Nephron progenitor cell (in vitro differentiated cells): ENCODE measurements around the gene ZNF154.

Experiments used
- DNase-seq: peaks from one replicate; pipeline ENCODE4 v3.0.0; 2021
- H3K27ac Mint-ChIP-seq: 2 replicates; pipeline ENCODE4 v1.8.0; 2021; ENCODE audit warnings: mild to moderate bottlenecking, moderate library complexity, mixed read lengths
- H3K27me3 Mint-ChIP-seq: 2 replicates; pipeline ENCODE4 v1.8.0; 2021; ENCODE audit warnings: mild to moderate bottlenecking, low read depth, mixed read lengths; ENCODE audit not compliant: poor library complexity
- H3K36me3 Mint-ChIP-seq: 2 replicates; pipeline ENCODE4 v1.8.0; 2021; ENCODE audit warnings: low read depth, mixed read lengths
- H3K4me1 Mint-ChIP-seq: 2 replicates; pipeline ENCODE4 v1.8.0; 2021; ENCODE audit warnings: mixed read lengths
- H3K4me3 Mint-ChIP-seq: 2 replicates; pipeline ENCODE4 v1.8.0; 2021; ENCODE audit warnings: mild to moderate bottlenecking, moderate library complexity, mixed read lengths
- H3K9me3 Mint-ChIP-seq: 2 replicates; pipeline ENCODE4 v1.8.0; 2021; ENCODE audit warnings: mild to moderate bottlenecking, moderate library complexity, mixed read lengths
- TF ChIP-seq, protein P1 (sequence below): fragments of 200-600 bp; sonication (generic); IDR thresholded peaks from 2 replicates; pipeline ENCODE4 v1.5.0; 2021; ENCODE audit warnings: antibody characterized with exemption

Gene ZNF154

DNA sequence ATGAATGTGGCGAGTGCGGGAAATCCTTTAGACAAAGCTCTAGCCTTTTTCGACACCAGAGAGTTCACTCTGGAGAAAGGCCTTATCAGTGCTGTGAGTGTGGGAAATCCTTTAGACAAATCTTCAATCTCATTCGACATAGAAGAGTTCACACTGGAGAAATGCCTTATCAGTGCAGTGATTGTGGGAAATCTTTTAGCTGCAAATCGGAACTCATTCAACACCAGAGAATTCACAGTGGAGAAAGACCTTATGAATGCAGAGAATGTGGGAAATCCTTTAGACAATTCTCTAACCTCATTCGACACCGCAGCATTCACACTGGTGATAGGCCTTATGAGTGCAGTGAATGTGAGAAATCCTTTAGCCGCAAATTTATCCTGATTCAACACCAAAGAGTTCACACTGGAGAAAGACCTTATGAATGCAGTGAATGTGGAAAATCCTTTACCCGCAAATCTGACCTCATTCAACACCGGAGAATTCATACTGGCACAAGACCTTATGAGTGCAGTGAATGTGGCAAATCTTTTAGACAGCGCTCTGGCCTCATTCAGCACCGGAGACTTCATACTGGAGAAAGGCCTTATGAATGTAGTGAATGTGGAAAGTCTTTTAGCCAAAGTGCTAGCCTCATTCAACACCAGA is 21.5 kb downstream of the ZNF154 start:
- Mint-ChIP-seq H3K9me3 (peaks cover 100% of the 10 kb centered on the region), H3K27ac (no peak overlapping the region), H3K4me1 (peaks cover 11% of the 10 kb centered on the region), H3K4me3 (no peak overlapping the region), H3K27me3 (peaks cover 6% of the 10 kb centered on the region), H3K36me3 (peaks cover 100% of the 10 kb centered on the region)
- DNase-seq = no peak
- TF ChIP-seq, protein P1, sequence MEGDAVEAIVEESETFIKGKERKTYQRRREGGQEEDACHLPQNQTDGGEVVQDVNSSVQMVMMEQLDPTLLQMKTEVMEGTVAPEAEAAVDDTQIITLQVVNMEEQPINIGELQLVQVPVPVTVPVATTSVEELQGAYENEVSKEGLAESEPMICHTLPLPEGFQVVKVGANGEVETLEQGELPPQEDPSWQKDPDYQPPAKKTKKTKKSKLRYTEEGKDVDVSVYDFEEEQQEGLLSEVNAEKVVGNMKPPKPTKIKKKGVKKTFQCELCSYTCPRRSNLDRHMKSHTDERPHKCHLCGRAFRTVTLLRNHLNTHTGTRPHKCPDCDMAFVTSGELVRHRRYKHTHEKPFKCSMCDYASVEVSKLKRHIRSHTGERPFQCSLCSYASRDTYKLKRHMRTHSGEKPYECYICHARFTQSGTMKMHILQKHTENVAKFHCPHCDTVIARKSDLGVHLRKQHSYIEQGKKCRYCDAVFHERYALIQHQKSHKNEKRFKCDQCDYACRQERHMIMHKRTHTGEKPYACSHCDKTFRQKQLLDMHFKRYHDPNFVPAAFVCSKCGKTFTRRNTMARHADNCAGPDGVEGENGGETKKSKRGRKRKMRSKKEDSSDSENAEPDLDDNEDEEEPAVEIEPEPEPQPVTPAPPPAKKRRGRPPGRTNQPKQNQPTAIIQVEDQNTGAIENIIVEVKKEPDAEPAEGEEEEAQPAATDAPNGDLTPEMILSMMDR = no peak

DNA sequence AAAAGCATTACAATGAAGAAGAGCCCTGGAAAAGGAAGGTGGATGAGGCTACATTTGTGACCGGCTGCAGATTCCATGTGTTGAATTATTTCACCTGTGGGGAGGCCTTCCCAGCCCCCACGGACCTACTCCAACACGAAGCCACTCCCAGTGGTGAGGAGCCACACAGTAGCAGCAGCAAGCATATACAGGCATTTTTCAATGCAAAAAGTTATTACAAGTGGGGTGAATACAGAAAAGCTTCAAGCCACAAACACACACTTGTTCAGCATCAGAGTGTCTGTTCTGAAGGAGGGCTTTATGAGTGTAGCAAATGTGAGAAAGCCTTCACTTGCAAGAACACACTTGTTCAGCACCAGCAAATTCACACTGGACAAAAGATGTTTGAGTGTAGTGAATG is 22.3 kb downstream of the ZNF154 start:
- H3K9me3 Mint-ChIP-seq = peaks cover 100% of the 10 kb centered on the region
- TF ChIP-seq, protein P1 = no peak

DNA sequence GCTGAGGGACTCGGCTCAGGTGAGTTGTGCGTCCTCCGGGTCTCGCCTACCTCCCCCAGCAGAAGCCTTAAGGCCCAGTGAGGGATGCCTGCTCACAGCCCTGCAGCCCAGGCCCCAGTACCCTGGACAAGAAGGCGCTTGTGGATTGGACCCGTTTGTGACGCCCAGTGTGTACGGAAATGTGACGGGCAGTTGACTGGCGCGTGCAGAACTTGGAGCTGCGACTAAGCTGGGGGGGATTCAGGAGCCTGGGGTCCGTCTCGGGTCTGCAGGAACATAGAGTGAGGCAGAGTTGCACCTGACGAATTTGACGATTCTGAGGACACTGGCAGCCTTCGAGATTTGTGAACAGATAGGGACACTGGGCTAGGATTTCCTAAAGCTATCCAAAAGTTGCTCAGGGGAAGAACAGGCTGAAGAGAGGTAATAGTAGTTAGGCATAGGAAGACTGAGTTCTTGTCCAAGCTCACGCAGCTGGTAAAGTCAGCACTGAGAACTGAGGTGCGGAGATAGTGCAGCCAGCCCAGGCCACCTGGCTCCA is 26.7 kb downstream of the ZNF154 start:
- H3K36me3 Mint-ChIP-seq = peaks cover 64% of the 10 kb centered on the region
- DNase-seq = no peak
- H3K4me3 Mint-ChIP-seq = peak overlapping the region; percentile 99
- peak overlapping the region; percentile 90 for H3K27ac Mint-ChIP-seq
- H3K27me3 Mint-ChIP-seq = peaks cover 43% of the 10 kb centered on the region
- peaks cover 84% of the 10 kb centered on the region for H3K9me3 Mint-ChIP-seq
- TF ChIP-seq, protein P1 = no peak
- peaks cover 20% of the 10 kb centered on the region for H3K4me1 Mint-ChIP-seq

More for the DNA sequence above, 22.3 kb downstream of the ZNF154 start:
- Mint-ChIP-seq H3K4me1 (peaks cover 19% of the 10 kb centered on the region), H3K27ac (no peak overlapping the region), H3K36me3 (peaks cover 100% of the 10 kb centered on the region), H3K4me3 (no peak overlapping the region), H3K27me3 (peaks cover 7% of the 10 kb centered on the region)
- DNase-seq = no peak

DNA sequence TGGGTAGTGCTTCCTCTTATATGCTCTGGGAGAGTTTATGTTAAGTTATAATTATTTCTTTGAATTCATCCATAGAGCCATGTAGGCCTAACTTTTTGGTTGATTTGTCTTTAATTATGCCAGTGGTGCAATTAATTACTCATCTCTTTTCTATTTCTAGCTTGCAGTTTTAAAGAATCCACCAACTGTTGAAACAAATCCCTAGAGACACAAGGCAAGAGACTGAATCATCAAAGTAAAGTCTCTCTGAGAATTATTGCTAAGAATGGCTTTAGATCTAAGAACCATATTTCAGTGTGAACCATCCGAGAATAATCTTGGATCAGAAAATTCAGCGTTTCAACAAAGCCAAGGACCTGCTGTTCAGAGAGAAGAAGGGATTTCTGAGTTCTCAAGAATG is 33.1 kb downstream of the ZNF154 start:
- H3K27ac Mint-ChIP-seq = no peak overlapping the region
- H3K9me3 Mint-ChIP-seq = peaks cover 23% of the 10 kb centered on the region
- H3K36me3 Mint-ChIP-seq = peaks cover 4% of the 10 kb centered on the region
- TF ChIP-seq, protein P1 = no peak
- H3K4me1 Mint-ChIP-seq = no peaks in the 10 kb centered on the region
- H3K27me3 Mint-ChIP-seq = peaks cover 68% of the 10 kb centered on the region
- H3K4me3 Mint-ChIP-seq = no peak overlapping the region
- no peak for DNase-seq

DNA sequence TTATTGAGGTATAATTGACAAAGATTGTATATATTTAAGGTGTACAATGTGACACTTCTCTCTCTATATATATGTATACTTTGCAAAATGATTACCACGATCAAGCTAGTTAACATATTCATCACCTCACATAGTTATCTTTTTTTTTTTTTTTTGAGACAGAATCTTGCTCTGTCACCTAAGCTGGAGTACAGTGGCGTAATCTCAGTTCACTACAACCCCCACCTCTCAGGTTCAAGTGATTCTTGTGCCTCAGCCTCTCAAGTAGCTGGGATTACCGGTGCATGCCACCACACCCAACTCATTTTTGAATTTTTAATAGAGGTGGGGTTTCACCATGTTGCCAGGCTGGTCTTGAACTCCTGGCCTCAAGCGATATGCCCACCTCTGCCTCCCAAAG is 36.5 kb downstream of the ZNF154 start:
- no peak overlapping the region for H3K4me3 Mint-ChIP-seq
- DNase-seq = no peak
- H3K27ac Mint-ChIP-seq = no peak overlapping the region
- H3K36me3 Mint-ChIP-seq = no peaks in the 10 kb centered on the region
- peaks cover 50% of the 10 kb centered on the region for H3K27me3 Mint-ChIP-seq
- TF ChIP-seq, protein P1 = no peak
- H3K4me1 Mint-ChIP-seq = no peaks in the 10 kb centered on the region
- H3K9me3 Mint-ChIP-seq = peaks cover 3% of the 10 kb centered on the region
